ENCODE data around the gene TCN2.
"Not testable (repeated sequence)": the region's sequence is repeated elsewhere in the genome, so short reads cannot be mapped to it uniquely, and the experiment has no call there.

Gene TCN2

GRCh38 chr22:30631469-30631868 is 24.5 kb downstream of the TCN2 start:
- H2AK5ac ChIP-seq (ENCODE audit: low read length, severe bottlenecking); H3K36me3 ChIP-seq (ENCODE audit: control insufficient read depth in 1 of 2, insufficient read depth in 2 of 2, low read depth in 1 of 2, low read length in 2 of 2); H2BK12ac ChIP-seq (ENCODE audit: low read length in 2 of 2); H4K91ac ChIP-seq (ENCODE audit: low read length); H3K9me3 ChIP-seq (ENCODE audit: control insufficient read depth, low read length); H2AFZ ChIP-seq (ENCODE audit: low read depth, low read length); H3K18ac ChIP-seq (ENCODE audit: low read depth in 1 of 2, low read length in 2 of 2); H3K79me1 ChIP-seq (replicated peaks; ENCODE audit: low read length, poor library complexity, severe bottlenecking); H3K9ac ChIP-seq (ENCODE audit: low read length); H4K8ac ChIP-seq (ENCODE audit: low read length); H3K4me3 ChIP-seq (ENCODE audit: insufficient read depth in 1 of 2, low read depth in 1 of 2, low read length in 2 of 2); H2BK5ac ChIP-seq (ENCODE audit: low read depth, low read length, poor library complexity, severe bottlenecking); H3K23ac ChIP-seq (ENCODE audit: low read length in 2 of 2); H3K4me2 ChIP-seq (ENCODE audit: low read length, poor library complexity, severe bottlenecking); H2BK120ac ChIP-seq (ENCODE audit: low read depth, low read length); H3K14ac ChIP-seq (ENCODE audit: low read length in 2 of 2); H3K27me3 ChIP-seq (ENCODE audit: control insufficient read depth in 1 of 2, insufficient read depth in 1 of 2, low read length in 2 of 2); H3K27ac ChIP-seq (ENCODE audit: low read length, poor library complexity, severe bottlenecking); H3K4ac ChIP-seq (ENCODE audit: low read depth in 1 of 2, low read length in 2 of 2); DNase-seq; H2BK15ac ChIP-seq (ENCODE audit: low read depth, poor library complexity, severe bottlenecking): not testable (repeated sequence)
- H3K4me1 ChIP-seq (ENCODE audit: control insufficient read depth, insufficient read depth, low read depth, low read length), result peaks cover 19% of the 10 kb centered on the region
- WGBS, result 98% methylated on average over 7 of the region's 31 CpGs

- peaks cover 0 to 7% of the 10 kb centered on the region in 2 experiments for H3K36me3 ChIP-seq (ENCODE audit: control insufficient read depth in 1 of 2, insufficient read depth in 2 of 2, low read depth in 1 of 2, low read length in 2 of 2)
- H3K4ac ChIP-seq (ENCODE audit: low read depth in 1 of 2, low read length in 2 of 2), result peak overlapping the region; percentile 4 to 46
- H2BK120ac ChIP-seq (ENCODE audit: low read depth, low read length), result peak overlapping the region; percentile 42
- H3K4me2 ChIP-seq (ENCODE audit: low read length, poor library complexity, severe bottlenecking), result peak overlapping the region; percentile 58
- H3K9me3 ChIP-seq (ENCODE audit: control insufficient read depth, low read length), result no peaks in the 10 kb centered on the region
- H2BK15ac ChIP-seq (ENCODE audit: low read depth, poor library complexity, severe bottlenecking), result peak overlapping the region; percentile 60
- WGBS, result 11% methylated on average over 29 of the region's 29 CpGs
- H4K8ac ChIP-seq (ENCODE audit: low read length), result peak overlapping the region; percentile 94
- H3K27ac ChIP-seq (ENCODE audit: low read length, poor library complexity, severe bottlenecking), result peak overlapping the region; percentile 67
- H2BK5ac ChIP-seq (ENCODE audit: low read depth, low read length, poor library complexity, severe bottlenecking), result no peak overlapping the region
- peak; percentile 91 for DNase-seq
- peak overlapping the region; percentile 33 for H2AFZ ChIP-seq (ENCODE audit: low read depth, low read length)
- peak overlapping the region; percentile 33 to 92 for H2BK12ac ChIP-seq (ENCODE audit: low read length in 2 of 2)
- peak overlapping the region; percentile 74 for H3K9ac ChIP-seq (ENCODE audit: low read length)
- peaks cover 30% of the 10 kb centered on the region for H3K4me1 ChIP-seq (ENCODE audit: control insufficient read depth, insufficient read depth, low read depth, low read length)
- peak overlapping the region; percentile 11 for H4K91ac ChIP-seq (ENCODE audit: low read length)
- H3K18ac ChIP-seq (ENCODE audit: low read depth in 1 of 2, low read length in 2 of 2), result peak overlapping the region; percentile 22 to 81
- no peaks in the 10 kb centered on the region for H3K27me3 ChIP-seq (ENCODE audit: control insufficient read depth in 1 of 2, insufficient read depth in 1 of 2, low read length in 2 of 2)
- peak overlapping the region in 1 of 2 experiments; percentile 73 for H3K4me3 ChIP-seq (ENCODE audit: insufficient read depth in 1 of 2, low read depth in 1 of 2, low read length in 2 of 2)
- no peak overlapping the region for H2AK5ac ChIP-seq (ENCODE audit: low read length, severe bottlenecking)
- H3K79me1 ChIP-seq (replicated peaks; ENCODE audit: low read length, poor library complexity, severe bottlenecking), result peaks cover 15% of the 10 kb centered on the region
- no peak overlapping the region for H3K14ac ChIP-seq (ENCODE audit: low read length in 2 of 2)
- H3K23ac ChIP-seq (ENCODE audit: low read length in 2 of 2), result no peak overlapping the region
Observed at GRCh38 chr22:30634471-30635233, 27.7 kb downstream of the TCN2 start.

DNA sequence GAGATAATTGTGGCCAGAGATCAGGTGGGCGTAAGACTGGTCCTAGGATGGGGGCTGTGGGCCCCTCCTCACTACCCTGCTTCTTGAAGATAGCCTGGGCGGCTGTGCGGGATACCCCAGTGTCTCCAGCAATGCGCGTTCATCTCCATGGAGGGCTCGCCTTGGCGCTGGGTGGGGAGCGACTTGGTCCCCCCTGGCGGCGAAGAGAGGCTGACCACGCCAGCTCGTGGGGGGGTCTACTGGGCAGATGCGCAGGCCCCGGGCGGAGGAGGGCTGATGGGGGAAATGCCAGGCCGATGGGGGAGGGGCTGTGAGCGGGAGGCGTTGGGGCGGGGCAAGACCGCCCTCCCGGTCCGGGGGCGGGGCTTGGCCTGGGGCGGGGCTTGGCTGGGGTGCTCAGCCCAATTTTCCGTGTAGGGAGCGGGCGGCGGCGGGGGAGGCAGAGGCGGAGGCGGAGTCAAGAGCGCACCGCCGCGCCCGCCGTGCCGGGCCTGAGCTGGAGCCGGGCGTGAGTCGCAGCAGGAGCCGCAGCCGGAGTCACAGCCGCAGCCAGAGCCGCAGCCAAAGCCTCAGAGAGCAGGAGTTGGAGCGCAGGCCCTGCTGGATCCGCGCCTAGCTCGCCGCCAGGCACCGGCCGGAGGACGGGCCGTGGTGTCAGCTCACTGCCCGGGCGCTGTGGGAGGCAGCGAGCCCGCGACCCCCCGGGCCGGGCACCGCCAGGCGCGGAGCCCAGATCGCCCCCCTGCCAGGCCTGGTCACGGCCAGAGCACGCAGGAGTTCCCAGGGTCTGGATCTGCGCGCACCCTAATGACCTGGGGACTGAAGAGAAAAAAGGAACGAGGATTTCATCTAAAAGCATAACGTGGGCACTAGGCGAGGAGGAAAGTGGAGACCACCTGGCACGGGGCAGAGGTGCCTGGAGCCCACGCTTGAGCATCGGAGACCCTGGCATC is 28.6 kb downstream of the TCN2 start, which contains the start of gene SLC35E4:
SLC35E4 (plus strand) TSS at position 509 of the 953 bp plus-strand sequence. CDS start 670 bp downstream, outside the sequence.
- 6% methylated on average over 70 of the region's 75 CpGs for WGBS
- Histone ChIP-seq H3K23ac (ENCODE audit: low read length in 2 of 2) (peak within 1 kb of the TSS in 1 of 2 experiments; percentile 1), H2BK120ac (ENCODE audit: low read depth, low read length) (peak within 1 kb of the TSS; percentile 61), H3K4me1 (ENCODE audit: control insufficient read depth, insufficient read depth, low read depth, low read length) (peaks cover 32% of the 10 kb centered on the region), H2AK5ac (ENCODE audit: low read length, severe bottlenecking) (no peak within 1 kb of the TSS), H2BK5ac (ENCODE audit: low read depth, low read length, poor library complexity, severe bottlenecking) (no peak within 1 kb of the TSS), H3K27me3 (ENCODE audit: control insufficient read depth in 1 of 2, insufficient read depth in 1 of 2, low read length in 2 of 2) (no peaks in the 10 kb centered on the region), H3K27ac (ENCODE audit: low read length, poor library complexity, severe bottlenecking) (peak within 1 kb of the TSS; percentile 67), H3K9me3 (ENCODE audit: control insufficient read depth, low read length) (no peaks in the 10 kb centered on the region), H3K4me2 (ENCODE audit: low read length, poor library complexity, severe bottlenecking) (peak within 1 kb of the TSS; percentile 58), H4K91ac (ENCODE audit: low read length) (peak within 1 kb of the TSS; percentile 86), H3K18ac (ENCODE audit: low read depth in 1 of 2, low read length in 2 of 2) (peak within 1 kb of the TSS; percentile 95 to 98), H2BK12ac (ENCODE audit: low read length in 2 of 2) (peak within 1 kb of the TSS; percentile 84 to 92), H3K9ac (ENCODE audit: low read length) (peak within 1 kb of the TSS; percentile 92), H3K4me3 (ENCODE audit: insufficient read depth in 1 of 2, low read depth in 1 of 2, low read length in 2 of 2) (peak within 1 kb of the TSS; percentile 71 to 91), H3K14ac (ENCODE audit: low read length in 2 of 2) (peak within 1 kb of the TSS in 1 of 2 experiments; percentile 97), H4K8ac (ENCODE audit: low read length) (peak within 1 kb of the TSS; percentile 98), H2AFZ (ENCODE audit: low read depth, low read length) (peak within 1 kb of the TSS; percentile 94), H3K4ac (ENCODE audit: low read depth in 1 of 2, low read length in 2 of 2) (peak within 1 kb of the TSS; percentile 77 to 91), H3K36me3 (ENCODE audit: control insufficient read depth in 1 of 2, insufficient read depth in 2 of 2, low read depth in 1 of 2, low read length in 2 of 2) (peaks cover 2 to 7% of the 10 kb centered on the region in 2 experiments), H3K79me1 (replicated peaks; ENCODE audit: low read length, poor library complexity, severe bottlenecking) (peaks cover 18% of the 10 kb centered on the region), H2BK15ac (ENCODE audit: low read depth, poor library complexity, severe bottlenecking) (peak within 1 kb of the TSS; percentile 60)
- peak; percentile 88 for DNase-seq
